Measurements from ENCODE around the gene KNL1. TPM values are rescaled to one million over a fixed set of nuclear protein-coding genes. Genes with fewer than 3 reads are reported as not detected.

The KNL1 gene
- total RNA-seq, 3 donors from 2014 or later = 0.66 to 1.8 (median 1.3) TPM

- TF ChIP-seq, protein P1, sequence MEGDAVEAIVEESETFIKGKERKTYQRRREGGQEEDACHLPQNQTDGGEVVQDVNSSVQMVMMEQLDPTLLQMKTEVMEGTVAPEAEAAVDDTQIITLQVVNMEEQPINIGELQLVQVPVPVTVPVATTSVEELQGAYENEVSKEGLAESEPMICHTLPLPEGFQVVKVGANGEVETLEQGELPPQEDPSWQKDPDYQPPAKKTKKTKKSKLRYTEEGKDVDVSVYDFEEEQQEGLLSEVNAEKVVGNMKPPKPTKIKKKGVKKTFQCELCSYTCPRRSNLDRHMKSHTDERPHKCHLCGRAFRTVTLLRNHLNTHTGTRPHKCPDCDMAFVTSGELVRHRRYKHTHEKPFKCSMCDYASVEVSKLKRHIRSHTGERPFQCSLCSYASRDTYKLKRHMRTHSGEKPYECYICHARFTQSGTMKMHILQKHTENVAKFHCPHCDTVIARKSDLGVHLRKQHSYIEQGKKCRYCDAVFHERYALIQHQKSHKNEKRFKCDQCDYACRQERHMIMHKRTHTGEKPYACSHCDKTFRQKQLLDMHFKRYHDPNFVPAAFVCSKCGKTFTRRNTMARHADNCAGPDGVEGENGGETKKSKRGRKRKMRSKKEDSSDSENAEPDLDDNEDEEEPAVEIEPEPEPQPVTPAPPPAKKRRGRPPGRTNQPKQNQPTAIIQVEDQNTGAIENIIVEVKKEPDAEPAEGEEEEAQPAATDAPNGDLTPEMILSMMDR (IDR thresholded peaks at IDR 0.05) = no peak
- TF ChIP-seq POLR2AphosphoS5 (IDR thresholded peaks at IDR 0.05) (no peak), POLR2A (IDR thresholded peaks at IDR 0.05) (no peak)
- Histone ChIP-seq H3K4me1 (no peaks in the 10 kb centered on the region), H3K4me3 (no peak overlapping the region), H3K27me3 (no peaks in the 10 kb centered on the region), H3K9me3 (no peaks in the 10 kb centered on the region), H3K36me3 (no peaks in the 10 kb centered on the region), H3K27ac (no peak overlapping the region)
- intact Hi-C loops (cut with DNase I; ENCODE audit: low total_unique reads) = no loop called here
- DNase-seq (ENCODE audit: low spot score in 2 of 2) = no peak
These were observed 9.9 kb downstream of the KNL1 start for GRCh38 chr15:40603935-40604334.

GRCh38 chr15:40613080-40613479, 19.0 kb downstream of the KNL1 start:
- no peaks in the 10 kb centered on the region for H3K27me3 ChIP-seq
- intact Hi-C loops (cut with DNase I; ENCODE audit: low total_unique reads) = no loop called here
- H3K4me3 ChIP-seq = no peak overlapping the region
- no peaks in the 10 kb centered on the region for H3K9me3 ChIP-seq
- no peak for DNase-seq (ENCODE audit: low spot score in 2 of 2)
- H3K36me3 ChIP-seq = no peaks in the 10 kb centered on the region
- no peaks in the 10 kb centered on the region for H3K4me1 ChIP-seq
- no peak overlapping the region for H3K27ac ChIP-seq
- TF ChIP-seq, protein P1 (IDR thresholded peaks at IDR 0.05) = no peak
- TF ChIP-seq POLR2AphosphoS5 (IDR thresholded peaks at IDR 0.05) (no peak), POLR2A (IDR thresholded peaks at IDR 0.05) (no peak)

GRCh38 chr15:40618023-40618422, 24.0 kb downstream of the KNL1 start:
- H3K4me1 ChIP-seq = no peaks in the 10 kb centered on the region
- TF ChIP-seq, protein P1 (IDR thresholded peaks at IDR 0.05) = no peak
- no peak for TF ChIP-seq POLR2AphosphoS5 (IDR thresholded peaks at IDR 0.05)
- H3K27me3 ChIP-seq = no peaks in the 10 kb centered on the region
- no peaks in the 10 kb centered on the region for H3K9me3 ChIP-seq
- H3K36me3 ChIP-seq = no peaks in the 10 kb centered on the region
- intact Hi-C loops (cut with DNase I; ENCODE audit: low total_unique reads) = no loop called here
- no peak overlapping the region for H3K4me3 ChIP-seq
- no peak for DNase-seq (ENCODE audit: low spot score in 2 of 2)
- H3K27ac ChIP-seq = no peak overlapping the region

GRCh38 chr15:40618906-40619305, 24.9 kb downstream of the KNL1 start:
- Histone ChIP-seq H3K27me3 (no peaks in the 10 kb centered on the region), H3K36me3 (no peaks in the 10 kb centered on the region), H3K27ac (no peak overlapping the region), H3K9me3 (no peaks in the 10 kb centered on the region), H3K4me3 (no peak overlapping the region), H3K4me1 (no peaks in the 10 kb centered on the region)
- intact Hi-C loops (cut with DNase I; ENCODE audit: low total_unique reads) = no loop called here
- no peak for TF ChIP-seq POLR2A (IDR thresholded peaks at IDR 0.05)
- TF ChIP-seq, protein P1 (IDR thresholded peaks at IDR 0.05) = no peak
- no peak for DNase-seq (ENCODE audit: low spot score in 2 of 2)

GRCh38 chr15:40623361-40623760, 29.3 kb downstream of the KNL1 start:
- Histone ChIP-seq H3K9me3 (no peaks in the 10 kb centered on the region), H3K4me1 (no peaks in the 10 kb centered on the region), H3K4me3 (no peak overlapping the region), H3K27ac (no peak overlapping the region), H3K27me3 (no peaks in the 10 kb centered on the region), H3K36me3 (no peaks in the 10 kb centered on the region)
- TF ChIP-seq POLR2A (IDR thresholded peaks at IDR 0.05) = no peak
- no peak for TF ChIP-seq POLR2AphosphoS5 (IDR thresholded peaks at IDR 0.05)
- TF ChIP-seq, protein P1 (IDR thresholded peaks at IDR 0.05) = no peak
- intact Hi-C loops (cut with DNase I; ENCODE audit: low total_unique reads) = no loop called here
- no peak for DNase-seq (ENCODE audit: low spot score in 2 of 2)

Measured in breast epithelium (tissue), 4 donors.